GM12878 (cell line): Measurements from ENCODE around the gene NUP93. TPM values are rescaled to one million over a fixed set of nuclear protein-coding genes. Genes with fewer than 3 reads are reported as not detected.

ENCODE experiments used
- ATAC-seq: fragments of 200-7000 bp; cut with Tn5 transposase; 3 replicates; pipeline ENCODE4 v1.9.1; 2020; ENCODE audit warnings: mild to moderate bottlenecking, moderate library complexity
- BruUV-seq: library from RNA; stranded (reverse); fragments of 400-500 nt; replicated peaks from 2 replicates; lab custom pipeline; 2021; lab: Mats Ljungman, UMichigan
- CTCF ChIA-PET: fragments of 300-600 bp; sonication (Branson Sonifier 250); formaldehyde crosslinking; extraction: SDS; loops from one replicate; lab custom pipeline; 2021; ENCODE audit warnings: inconsistent platforms; lab: Yijun Ruan, JAX
- POLR2A ChIA-PET: fragments of 350-600 bp; formaldehyde crosslinking; extraction: SDS; loops from one replicate; lab custom pipeline; 2021; ENCODE audit warnings: inconsistent platforms; lab: Charles Lee
- RAD21 ChIA-PET: fragments of 300-600 bp; sonication (Branson Sonifier 250); formaldehyde crosslinking; loops from one replicate; lab custom pipeline; 2023; ENCODE audit warnings: antibody characterized with exemption; ENCODE audit not compliant: unreplicated experiment; lab: Charles Lee
- SMC1A ChIA-PET: fragments of 300-600 bp; sonication (Branson Sonifier 250); formaldehyde crosslinking; loops from one replicate; lab custom pipeline; 2023; ENCODE audit not compliant: unreplicated experiment, uncharacterized antibody; lab: Charles Lee
- DNase-seq: peaks from one replicate; pipeline ENCODE4 v3.0.0-alpha.2; 2011; ENCODE audit warnings: low read depth, low spot score
- FAIRE-seq: peaks from 3 replicates; lab custom pipeline; 2011; peaks lifted over from hg19 to GRCh38; lab: Jason Lieb, UNC
- H2AFZ ChIP-seq: 2 replicates; pipeline ENCODE4 v1.6.0; 2011; ENCODE audit warnings: low read depth, low read length, control low read depth; ENCODE audit not compliant: control insufficient read depth
- H3K27ac ChIP-seq: 2 replicates; pipeline ENCODE4 v1.5.1; 2011; ENCODE audit warnings: control low read depth; ENCODE audit not compliant: control insufficient read depth, insufficient read depth
- H3K27me3 ChIP-seq, 2 experiments: replicated peaks in 1 of 2; 2 replicates each; pipeline versions ENCODE4 v1.6.0 to v1.6.1; 2011; ENCODE audit warnings: low read length in 1 of 2; ENCODE audit not compliant: control insufficient read depth in 2 of 2, insufficient read depth in 2 of 2
- H3K36me3 ChIP-seq, 2 experiments: 2 replicates each; pipeline ENCODE4 v1.5.1; 2011; ENCODE audit warnings: low read length in 1 of 2; ENCODE audit not compliant: control insufficient read depth in 2 of 2, insufficient read depth in 2 of 2
- H3K4me1 ChIP-seq: 2 replicates; pipeline ENCODE4 v1.6.1; 2011; ENCODE audit warnings: mild to moderate bottlenecking, low read length, moderate library complexity, mixed read lengths; ENCODE audit not compliant: control insufficient read depth, insufficient read depth
- H3K4me2 ChIP-seq: 2 replicates; pipeline ENCODE4 v1.6.0; 2011; ENCODE audit warnings: control low read depth; ENCODE audit not compliant: control insufficient read depth, insufficient read depth
- H3K4me3 ChIP-seq: fragments of 200-600 bp; sonication (generic); 2 replicates; pipeline ENCODE4 v1.5.1; 2016
- H3K79me2 ChIP-seq: 2 replicates; pipeline ENCODE4 v1.6.0; 2011; ENCODE audit warnings: low read length; ENCODE audit not compliant: control insufficient read depth, insufficient read depth
- H3K9ac ChIP-seq: 2 replicates; pipeline ENCODE4 v1.8.0; 2011; ENCODE audit warnings: low read length, control low read depth, mixed read lengths; ENCODE audit not compliant: control insufficient read depth, insufficient read depth
- H3K9me3 ChIP-seq: replicated peaks from 3 replicates; pipeline ENCODE4 v1.5.1; 2011; ENCODE audit warnings: mild to moderate bottlenecking, low read length; ENCODE audit not compliant: control insufficient read depth, insufficient read depth
- H4K20me1 ChIP-seq: 2 replicates; pipeline ENCODE4 v1.6.0; 2011; ENCODE audit not compliant: control insufficient read depth, insufficient read depth
- CBX5 ChIP-seq: sonication (generic); IDR thresholded peaks from 2 replicates; pipeline ENCODE4 v1.6.1; 2016; ENCODE audit warnings: low read depth, moderate library complexity, mild to moderate bottlenecking, inconsistent platforms
- GABPA ChIP-seq: IDR thresholded peaks from 2 replicates; pipeline ENCODE4 v1.6.1; 2014; ENCODE audit warnings: antibody characterized with exemption, low read depth, mild to moderate bottlenecking, inconsistent platforms
- MYB ChIP-seq: fragments of 150-350 bp; IDR thresholded peaks from 2 replicates; pipeline ENCODE4 v1.6.1; 2014; ENCODE audit warnings: mild to moderate bottlenecking, low read depth, low read length, borderline replicate concordance
- RAD51 ChIP-seq: fragments of 450-650 bp; IDR thresholded peaks from 2 replicates; pipeline ENCODE4 v1.6.1; 2016; ENCODE audit warnings: moderate library complexity, mild to moderate bottlenecking, inconsistent platforms
- SMAD5 ChIP-seq: IDR thresholded peaks from 2 replicates; pipeline ENCODE4 v1.6.1; 2016; ENCODE audit warnings: antibody characterized with exemption, low read depth
- WGBS: methylation state at CpG from one replicate; pipeline ENCODE4 v1.1.6; 2016; ENCODE audit warnings: low lambda C conversion rate; ENCODE audit not compliant: insufficient replicate concordance, insufficient coverage; ENCODE audit errors: missing lambda C conversion rate; 5-methylcytosine and 5-hydroxymethylcytosine counted together
- in situ Hi-C: fragments of 300-500 bp; cut with MboI; formaldehyde crosslinking; loops from 9 replicates; pipeline ENCODE4 v1.14.3; 2018; ENCODE audit warnings: mixed read lengths
- intact Hi-C: fragments of 100-400 bp; cut with micrococcal nuclease; formaldehyde crosslinking; loops from one replicate; pipeline ENCODE4 v1.14.2; 2022; ENCODE audit not compliant: unreplicated experiment
- polyA plus RNA-seq, 11 experiments: library from polyadenylated mRNA; depleted of rRNA in 4 of 11; unstranded in 6 of 11; stranded (reverse) in 5 of 11; fragments of >200 nt; fragmentation: Nextera tagmentation in 4 of 11; fragmentation: Illumina TruSeq in 1 of 11; extraction: Ambion mirVana in 4 of 11; extraction: Trizol in 1 of 11; gene quantifications; 1 replicate in 1 of 11; 2 replicates in 10 of 11; pipeline versions ENCODE4 v1.2.1 to v1.2.3, GENCODE V29; 2011 to 2016; ENCODE audit warnings: inconsistent platforms in 2 of 11, missing spikeins in 2 of 11, low read depth in 1 of 11
- total RNA-seq, 4 experiments: library from RNA; depleted of rRNA in 3 of 4; stranded (reverse); fragments of >200 nt in 3 of 4; fragmentation: Illumina TruSeq in 1 of 4; extraction: Trizol in 1 of 4; gene quantifications; 2 replicates each; pipeline versions ENCODE4 v1.2.1 to v1.2.3, GENCODE V29; 2013 to 2021
- TF ChIP-seq, protein P1 (sequence below): IDR thresholded peaks from 2 replicates; pipeline ENCODE4 v1.6.1; 2011; ENCODE audit warnings: low read depth, low read length, improper control_type of control experiment, borderline replicate concordance
- TF ChIP-seq, protein P2 (sequence below): fragments of 450-650 bp; IDR thresholded peaks from 2 replicates; pipeline ENCODE4 v1.6.1; 2017; ENCODE audit warnings: mild to moderate bottlenecking, low read depth, inconsistent platforms; ENCODE audit not compliant: poor library complexity, severe bottlenecking
- TF ChIP-seq, protein P3 (sequence below): fragments of 450-650 bp; IDR thresholded peaks from 2 replicates; pipeline ENCODE4 v1.6.1; 2017; ENCODE audit warnings: borderline replicate concordance
- TF ChIP-seq, protein P4 (sequence below): fragments of 450-650 bp; IDR thresholded peaks from 2 replicates; pipeline ENCODE4 v1.6.1; 2017; ENCODE audit warnings: mild to moderate bottlenecking
- TF ChIP-seq, protein P5 (sequence below): fragments of 450-650 bp; formaldehyde crosslinking; IDR thresholded peaks from 2 replicates; pipeline ENCODE4 v1.4.0; 2020; ENCODE audit warnings: mild to moderate bottlenecking, moderate library complexity

NUP93 gene
- total and polyA plus RNA-seq, 10 of the 15 experiments (the other 5 are each of a cell fraction or from before 2014, with no cell fraction given) = 82.2 to 175 (median 101) TPM

DNA sequence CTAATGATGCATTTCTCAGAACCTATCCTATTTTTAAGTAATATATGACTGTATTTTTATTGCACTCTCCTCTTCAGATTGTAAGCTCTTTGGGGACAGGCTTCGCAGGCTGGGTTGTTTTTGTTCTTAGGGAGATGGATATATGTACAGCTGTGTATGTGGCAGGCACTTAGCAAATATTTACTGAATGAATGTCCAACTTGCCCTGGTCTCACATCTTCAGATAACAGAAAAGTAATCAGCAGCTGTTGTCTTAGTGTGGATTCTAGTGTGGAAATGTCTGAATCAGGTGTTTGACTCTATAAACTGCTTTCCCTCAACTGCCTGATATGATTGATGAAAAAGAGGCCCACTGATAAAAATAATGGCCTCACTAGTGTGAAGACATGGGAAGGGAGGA, 88.0 kb downstream of the NUP93 start (continued):
- TF ChIP-seq GABPA (no peak), CBX5 (no peak)
- TF ChIP-seq, protein P1, sequence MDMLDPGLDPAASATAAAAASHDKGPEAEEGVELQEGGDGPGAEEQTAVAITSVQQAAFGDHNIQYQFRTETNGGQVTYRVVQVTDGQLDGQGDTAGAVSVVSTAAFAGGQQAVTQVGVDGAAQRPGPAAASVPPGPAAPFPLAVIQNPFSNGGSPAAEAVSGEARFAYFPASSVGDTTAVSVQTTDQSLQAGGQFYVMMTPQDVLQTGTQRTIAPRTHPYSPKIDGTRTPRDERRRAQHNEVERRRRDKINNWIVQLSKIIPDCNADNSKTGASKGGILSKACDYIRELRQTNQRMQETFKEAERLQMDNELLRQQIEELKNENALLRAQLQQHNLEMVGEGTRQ = no peak
- TF ChIP-seq, protein P2, sequence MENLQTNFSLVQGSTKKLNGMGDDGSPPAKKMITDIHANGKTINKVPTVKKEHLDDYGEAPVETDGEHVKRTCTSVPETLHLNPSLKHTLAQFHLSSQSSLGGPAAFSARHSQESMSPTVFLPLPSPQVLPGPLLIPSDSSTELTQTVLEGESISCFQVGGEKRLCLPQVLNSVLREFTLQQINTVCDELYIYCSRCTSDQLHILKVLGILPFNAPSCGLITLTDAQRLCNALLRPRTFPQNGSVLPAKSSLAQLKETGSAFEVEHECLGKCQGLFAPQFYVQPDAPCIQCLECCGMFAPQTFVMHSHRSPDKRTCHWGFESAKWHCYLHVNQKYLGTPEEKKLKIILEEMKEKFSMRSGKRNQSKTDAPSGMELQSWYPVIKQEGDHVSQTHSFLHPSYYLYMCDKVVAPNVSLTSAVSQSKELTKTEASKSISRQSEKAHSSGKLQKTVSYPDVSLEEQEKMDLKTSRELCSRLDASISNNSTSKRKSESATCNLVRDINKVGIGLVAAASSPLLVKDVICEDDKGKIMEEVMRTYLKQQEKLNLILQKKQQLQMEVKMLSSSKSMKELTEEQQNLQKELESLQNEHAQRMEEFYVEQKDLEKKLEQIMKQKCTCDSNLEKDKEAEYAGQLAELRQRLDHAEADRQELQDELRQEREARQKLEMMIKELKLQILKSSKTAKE = no peak

DNA sequence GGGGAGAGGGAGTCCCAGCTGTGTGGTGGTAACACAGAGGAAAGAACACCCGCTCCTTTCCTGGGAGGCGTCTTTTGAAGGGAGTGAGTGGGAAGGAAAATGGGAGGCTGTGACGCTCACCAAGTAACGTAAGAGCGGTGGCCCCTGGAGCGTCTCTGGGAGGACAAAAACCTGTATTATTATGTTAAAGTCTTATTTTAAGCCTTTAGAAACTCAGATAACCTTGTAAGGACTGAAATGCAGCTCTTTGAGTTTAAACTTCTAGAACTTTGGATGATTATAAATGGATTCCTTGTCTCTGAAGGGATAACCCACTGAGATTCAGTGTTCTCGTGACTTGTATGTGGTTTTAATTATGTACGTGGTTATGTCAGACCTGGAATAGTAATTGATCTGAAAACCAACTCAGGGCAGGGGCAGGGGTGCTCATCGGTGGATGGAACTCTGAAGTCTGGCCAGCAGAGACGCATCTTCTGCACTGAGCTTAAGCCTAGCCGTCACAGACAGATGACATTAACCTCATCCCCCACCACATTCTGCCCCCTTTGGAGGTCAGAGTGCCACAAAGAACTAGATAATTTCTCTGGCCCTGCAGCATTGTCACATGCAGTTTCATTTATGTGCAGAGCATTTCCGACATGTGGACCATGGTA, 93.3 kb downstream of the NUP93 start:
- in situ Hi-C loops = no loop called here
- RAD21 ChIA-PET = no interaction called here

More for the DNA sequence above, 93.3 kb downstream of the NUP93 start:
- Histone ChIP-seq H3K4me1 (no peaks in the 10 kb centered on the region), H3K9me3 (no peaks in the 10 kb centered on the region), H3K27ac (no peak overlapping the region), H3K4me2 (no peak overlapping the region), H2AFZ (no peak overlapping the region), H3K9ac (no peak overlapping the region), H3K36me3 (peaks cover 8 to 9% of the 10 kb centered on the region in 2 experiments), H3K27me3 (no peaks in the 10 kb centered on the region), H3K4me3 (no peak overlapping the region), H4K20me1 (no peaks in the 10 kb centered on the region), H3K79me2 (no peaks in the 10 kb centered on the region)
- TF ChIP-seq RAD51 (no peak), MYB (no peak), SMAD5 (no peak)
- TF ChIP-seq, protein P3, sequence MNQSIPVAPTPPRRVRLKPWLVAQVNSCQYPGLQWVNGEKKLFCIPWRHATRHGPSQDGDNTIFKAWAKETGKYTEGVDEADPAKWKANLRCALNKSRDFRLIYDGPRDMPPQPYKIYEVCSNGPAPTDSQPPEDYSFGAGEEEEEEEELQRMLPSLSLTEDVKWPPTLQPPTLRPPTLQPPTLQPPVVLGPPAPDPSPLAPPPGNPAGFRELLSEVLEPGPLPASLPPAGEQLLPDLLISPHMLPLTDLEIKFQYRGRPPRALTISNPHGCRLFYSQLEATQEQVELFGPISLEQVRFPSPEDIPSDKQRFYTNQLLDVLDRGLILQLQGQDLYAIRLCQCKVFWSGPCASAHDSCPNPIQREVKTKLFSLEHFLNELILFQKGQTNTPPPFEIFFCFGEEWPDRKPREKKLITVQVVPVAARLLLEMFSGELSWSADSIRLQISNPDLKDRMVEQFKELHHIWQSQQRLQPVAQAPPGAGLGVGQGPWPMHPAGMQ = no peak
- TF ChIP-seq, protein P4, sequence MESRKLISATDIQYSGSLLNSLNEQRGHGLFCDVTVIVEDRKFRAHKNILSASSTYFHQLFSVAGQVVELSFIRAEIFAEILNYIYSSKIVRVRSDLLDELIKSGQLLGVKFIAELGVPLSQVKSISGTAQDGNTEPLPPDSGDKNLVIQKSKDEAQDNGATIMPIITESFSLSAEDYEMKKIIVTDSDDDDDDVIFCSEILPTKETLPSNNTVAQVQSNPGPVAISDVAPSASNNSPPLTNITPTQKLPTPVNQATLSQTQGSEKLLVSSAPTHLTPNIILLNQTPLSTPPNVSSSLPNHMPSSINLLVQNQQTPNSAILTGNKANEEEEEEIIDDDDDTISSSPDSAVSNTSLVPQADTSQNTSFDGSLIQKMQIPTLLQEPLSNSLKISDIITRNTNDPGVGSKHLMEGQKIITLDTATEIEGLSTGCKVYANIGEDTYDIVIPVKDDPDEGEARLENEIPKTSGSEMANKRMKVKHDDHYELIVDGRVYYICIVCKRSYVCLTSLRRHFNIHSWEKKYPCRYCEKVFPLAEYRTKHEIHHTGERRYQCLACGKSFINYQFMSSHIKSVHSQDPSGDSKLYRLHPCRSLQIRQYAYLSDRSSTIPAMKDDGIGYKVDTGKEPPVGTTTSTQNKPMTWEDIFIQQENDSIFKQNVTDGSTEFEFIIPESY = no peak
- TF ChIP-seq, protein P5, sequence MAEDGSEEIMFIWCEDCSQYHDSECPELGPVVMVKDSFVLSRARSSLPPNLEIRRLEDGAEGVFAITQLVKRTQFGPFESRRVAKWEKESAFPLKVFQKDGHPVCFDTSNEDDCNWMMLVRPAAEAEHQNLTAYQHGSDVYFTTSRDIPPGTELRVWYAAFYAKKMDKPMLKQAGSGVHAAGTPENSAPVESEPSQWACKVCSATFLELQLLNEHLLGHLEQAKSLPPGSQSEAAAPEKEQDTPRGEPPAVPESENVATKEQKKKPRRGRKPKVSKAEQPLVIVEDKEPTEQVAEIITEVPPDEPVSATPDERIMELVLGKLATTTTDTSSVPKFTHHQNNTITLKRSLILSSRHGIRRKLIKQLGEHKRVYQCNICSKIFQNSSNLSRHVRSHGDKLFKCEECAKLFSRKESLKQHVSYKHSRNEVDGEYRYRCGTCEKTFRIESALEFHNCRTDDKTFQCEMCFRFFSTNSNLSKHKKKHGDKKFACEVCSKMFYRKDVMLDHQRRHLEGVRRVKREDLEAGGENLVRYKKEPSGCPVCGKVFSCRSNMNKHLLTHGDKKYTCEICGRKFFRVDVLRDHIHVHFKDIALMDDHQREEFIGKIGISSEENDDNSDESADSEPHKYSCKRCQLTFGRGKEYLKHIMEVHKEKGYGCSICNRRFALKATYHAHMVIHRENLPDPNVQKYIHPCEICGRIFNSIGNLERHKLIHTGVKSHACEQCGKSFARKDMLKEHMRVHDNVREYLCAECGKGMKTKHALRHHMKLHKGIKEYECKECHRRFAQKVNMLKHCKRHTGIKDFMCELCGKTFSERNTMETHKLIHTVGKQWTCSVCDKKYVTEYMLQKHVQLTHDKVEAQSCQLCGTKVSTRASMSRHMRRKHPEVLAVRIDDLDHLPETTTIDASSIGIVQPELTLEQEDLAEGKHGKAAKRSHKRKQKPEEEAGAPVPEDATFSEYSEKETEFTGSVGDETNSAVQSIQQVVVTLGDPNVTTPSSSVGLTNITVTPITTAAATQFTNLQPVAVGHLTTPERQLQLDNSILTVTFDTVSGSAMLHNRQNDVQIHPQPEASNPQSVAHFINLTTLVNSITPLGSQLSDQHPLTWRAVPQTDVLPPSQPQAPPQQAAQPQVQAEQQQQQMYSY (CRISPR knock-in tag) = no peak
- CTCF ChIA-PET = no interaction called here
- 96% methylated on average over 12 of the region's 12 CpGs for WGBS
- intact Hi-C loops = no loop called here
- POLR2A ChIA-PET = no interaction called here
- no peak for FAIRE-seq
- DNase-seq = no peak
- BruUV-seq = no TSS peak
- no peak for ATAC-seq
- SMC1A ChIA-PET = no interaction called here
